Esophagus muscularis mucosa (tissue), 4 donors: Measurements from ENCODE around the gene CYSRT1. TPM values are rescaled to one million over a fixed set of nuclear protein-coding genes. Genes with fewer than 3 reads are reported as not detected.

Source experiments
- DNase-seq: peaks from one replicate; pipeline ENCODE4 v3.0.0-alpha.2; 2017; ENCODE audit errors: extremely low spot score
- H3K27ac ChIP-seq, 4 donors: fragments of 200-600 bp; sonication (generic); replicated peaks in 1 of 4; 1 replicate in 3 of 4; 2 replicates in 1 of 4; pipeline ENCODE4 v1.5.1; 2016 to 2019; ENCODE audit warnings: mild to moderate bottlenecking in 1 of 4
- H3K27me3 ChIP-seq, 4 donors: fragments of 200-600 bp; sonication (generic); one replicate each; pipeline versions ENCODE4 v1.5.1 to v1.6.0; 2016 to 2019
- H3K36me3 ChIP-seq, 4 donors: fragments of 200-600 bp; sonication (generic); one replicate each; pipeline ENCODE4 v1.5.1; 2016 to 2019
- H3K4me1 ChIP-seq, 4 donors: fragments of 200-600 bp; sonication (generic); one replicate each; pipeline ENCODE4 v1.5.1; 2016 to 2019
- H3K4me3 ChIP-seq, 4 donors: fragments of 200-600 bp; sonication (generic); 1 replicate in 2 of 4; 2 replicates in 2 of 4; pipeline ENCODE4 v1.5.1; 2016 to 2019; ENCODE audit warnings: mild to moderate bottlenecking in 4 of 4, moderate library complexity in 1 of 4
- H3K9me3 ChIP-seq, 4 donors: fragments of 200-600 bp; sonication (generic); 1 replicate in 3 of 4; 2 replicates in 1 of 4; pipeline ENCODE4 v1.5.1; 2016 to 2019
- CTCF ChIP-seq, 3 experiments: fragments of 200-600 bp in 2 of 3; fragments of 450-650 bp in 1 of 3; sonication (generic) in 2 of 3; IDR thresholded peaks; one replicate each; pipeline ENCODE4 v1.5.1; 2017 to 2019; ENCODE audit warnings: antibody characterized with exemption in 3 of 3, mild to moderate bottlenecking in 2 of 3, moderate library complexity in 1 of 3
- EP300 ChIP-seq: sonication (generic); formaldehyde crosslinking; IDR thresholded peaks from one replicate; pipeline ENCODE4 v1.6.1; 2017; ENCODE audit warnings: antibody characterized with exemption
- POLR2A ChIP-seq: fragments of 450-650 bp; IDR thresholded peaks from one replicate; pipeline ENCODE4 v1.6.1; 2017; ENCODE audit warnings: antibody characterized with exemption, moderate library complexity, mild to moderate bottlenecking, low read depth
- POLR2AphosphoS5 ChIP-seq, 2 donors: sonication (generic); formaldehyde crosslinking; IDR thresholded peaks; one replicate each; pipeline ENCODE4 v1.6.1; 2017; ENCODE audit warnings: antibody characterized with exemption in 2 of 2
- WGBS: methylation state at CpG from one replicate; pipeline ENCODE4 v1.1.5; 2018; 5-methylcytosine and 5-hydroxymethylcytosine counted together
- intact Hi-C: fragments of 100-400 bp; cut with DNase I; formaldehyde crosslinking; loops from one replicate; pipeline ENCODE4 v1.15.1; 2023
- total RNA-seq, 4 donors: library from RNA; depleted of rRNA; stranded (reverse); fragments of >200 nt; gene quantifications; one replicate each; pipeline versions ENCODE4 v1.1.0 to v1.2.1, GENCODE V29; 2016

CYSRT1 gene
- total RNA-seq, 4 donors from 2014 or later = 0.33 to 0.45 (median 0.40) TPM; not detected in 1

GRCh38 chr9:137273095-137273490, 48.1 kb downstream of the CYSRT1 start:
- TF ChIP-seq POLR2A (no peak), POLR2AphosphoS5 (IDR thresholded peaks at IDR 0.05) (no peak), EP300 (no peak), CTCF (IDR thresholded peaks at IDR 0.05) (no peak)
- no peak overlapping the region for H3K4me3 ChIP-seq
- H3K27ac ChIP-seq = no peak overlapping the region
- no peaks in the 10 kb centered on the region for H3K9me3 ChIP-seq
- H3K4me1 ChIP-seq = peaks cover 40 to 66% (median 46%) of the 10 kb centered on the region in 4 donors
- WGBS = 89% methylated on average over 5 of the region's 13 CpGs
- DNase-seq = no peak
- peaks cover 14 to 60% (median 35%) of the 10 kb centered on the region in 4 donors for H3K36me3 ChIP-seq
- peaks cover 0 to 39% (median 1%) of the 10 kb centered on the region in 4 donors for H3K27me3 ChIP-seq
- intact Hi-C loops = no loop called here

- Histone ChIP-seq H3K4me1 (peaks cover 39 to 59% (median 46%) of the 10 kb centered on the region in 4 donors), H3K4me3 (no peak overlapping the region), H3K36me3 (peaks cover 14 to 54% (median 34%) of the 10 kb centered on the region in 4 donors), H3K9me3 (no peaks in the 10 kb centered on the region), H3K27ac (no peak overlapping the region), H3K27me3 (peaks cover 0 to 46% (median 2%) of the 10 kb centered on the region in 4 donors)
- 70% methylated on average over 3 of the region's 15 CpGs for WGBS
- no peak for DNase-seq
- no peak for TF ChIP-seq POLR2A
- no peak for TF ChIP-seq CTCF (IDR thresholded peaks at IDR 0.05)
- no peak for TF ChIP-seq POLR2AphosphoS5 (IDR thresholded peaks at IDR 0.05)
- intact Hi-C loops = no loop called here
Observed at GRCh38 chr9:137273611-137274320, 48.8 kb downstream of the CYSRT1 start.

GRCh38 chr9:137275203-137275587, 50.2 kb downstream of the CYSRT1 start:
- Histone ChIP-seq H3K36me3 (peaks cover 14 to 51% (median 44%) of the 10 kb centered on the region in 4 donors), H3K4me1 (peaks cover 28 to 46% (median 37%) of the 10 kb centered on the region in 4 donors), H3K9me3 (no peaks in the 10 kb centered on the region), H3K27ac (no peak overlapping the region), H3K4me3 (no peak overlapping the region), H3K27me3 (peaks cover 0 to 60% (median 2%) of the 10 kb centered on the region in 4 donors)
- intact Hi-C loops = no loop called here
- 89% methylated on average over 10 of the region's 10 CpGs for WGBS
- DNase-seq = no peak
- no peak for TF ChIP-seq EP300
- no peak for TF ChIP-seq POLR2AphosphoS5 (IDR thresholded peaks at IDR 0.05)
- TF ChIP-seq POLR2A = no peak
- TF ChIP-seq CTCF (IDR thresholded peaks at IDR 0.05) = no peak

Other genes with a start within 250 kb of the CYSRT1 start
- 10 to 100 TPM; 10.4 to 77.9 (median 51.6) TPM for gene PTGDS, start 247.7 kb upstream of the CYSRT1 start, total RNA-seq
- under 1 TPM in 3 of 4 donors, not detected in 1; 0.11 to 0.42 (median 0.39) TPM for gene LCNL1, start 242.2 kb upstream of the CYSRT1 start, total RNA-seq
- gene PAXX, start 232.8 kb upstream of the CYSRT1 start, total RNA-seq = 10 to 100 TPM; 28.8 to 39.9 (median 37.8) TPM
- 1 to 10 TPM in 2 of 4 donors, not detected in 2; 1.4 to 2.5 TPM for gene CLIC3, start 228.6 kb upstream of the CYSRT1 start, total RNA-seq
- gene ABCA2, start 196.9 kb upstream of the CYSRT1 start, total RNA-seq = 10 to 100 TPM; 17.4 to 30.9 (median 21.6) TPM
- under 1 TPM in 2 of 4 donors, not detected in 2; 0.32 to 0.83 TPM for gene FUT7, start 193.1 kb upstream of the CYSRT1 start, total RNA-seq
- 100 to 1,000 TPM in 2 of 4 donors, 10 to 100 TPM in 2; 45.3 to 119 (median 91.5) TPM for gene NPDC1, start 179.0 kb upstream of the CYSRT1 start, total RNA-seq
- 1 to 10 TPM in 2 of 4 donors, under 1 TPM in 2; 0.42 to 1.2 (median 1.0) TPM for gene ENTPD2, start 171.1 kb upstream of the CYSRT1 start, total RNA-seq
- gene SAPCD2, start 154.6 kb upstream of the CYSRT1 start, total RNA-seq = under 1 TPM in 3 of 4 donors, not detected in 1; 0.17 to 0.40 (median 0.26) TPM
- 1 to 10 TPM; 3.6 to 5.8 (median 5.0) TPM for gene UAP1L1, start 147.7 kb upstream of the CYSRT1 start, total RNA-seq
- gene MAN1B1, start 138.2 kb upstream of the CYSRT1 start, total RNA-seq = 10 to 100 TPM; 22.4 to 36.6 (median 27.0) TPM
- gene DPP7, start 110.4 kb upstream of the CYSRT1 start, total RNA-seq = 100 to 1,000 TPM in 2 of 4 donors, 10 to 100 TPM in 2; 90.1 to 121 (median 104) TPM
- gene GRIN1, start 86.0 kb upstream of the CYSRT1 start, total RNA-seq = under 1 TPM in 3 of 4 donors, not detected in 1; 0.11 to 0.50 (median 0.19) TPM
- not detected for gene LRRC26, start 55.1 kb upstream of the CYSRT1 start, total RNA-seq
- gene TMEM210, start 53.1 kb upstream of the CYSRT1 start, total RNA-seq = not detected
- gene ANAPC2, start 36.6 kb upstream of the CYSRT1 start, total RNA-seq = 10 to 100 TPM; 18.7 to 28.7 (median 25.1) TPM
- gene SSNA1, start 36.5 kb upstream of the CYSRT1 start, total RNA-seq = 10 to 100 TPM; 58.2 to 99.5 (median 76.7) TPM
- 10 to 100 TPM in 1 of 4 donors, 1 to 10 TPM in 3; 4.1 to 12.6 (median 7.7) TPM for gene TPRN, start 24.4 kb upstream of the CYSRT1 start, total RNA-seq
- gene TMEM203, start 19.5 kb upstream of the CYSRT1 start, total RNA-seq = 10 to 100 TPM; 28.8 to 45.8 (median 34.8) TPM
- gene NDOR1, start 19.5 kb upstream of the CYSRT1 start, total RNA-seq = 10 to 100 TPM in 1 of 4 donors, 1 to 10 TPM in 3; 6.5 to 12.3 (median 8.0) TPM
- gene RNF208, start 2.9 kb upstream of the CYSRT1 start, total RNA-seq = 1 to 10 TPM; 1.2 to 4.2 (median 2.4) TPM
- not detected for gene RNF224, start 2.3 kb downstream of the CYSRT1 start, total RNA-seq
- not detected for gene SLC34A3, start 5.7 kb downstream of the CYSRT1 start, total RNA-seq
- gene TUBB4B, start 16.1 kb downstream of the CYSRT1 start, total RNA-seq = 100 to 1,000 TPM; 227 to 469 (median 304) TPM
- gene STPG3, start 26.1 kb downstream of the CYSRT1 start, total RNA-seq = not detected
- gene NELFB, start 30.2 kb downstream of the CYSRT1 start, total RNA-seq = 10 to 100 TPM; 26.6 to 73.2 (median 48.8) TPM
- gene TOR4A, start 52.6 kb downstream of the CYSRT1 start, total RNA-seq = 1 to 10 TPM; 5.0 to 9.2 (median 7.3) TPM
- 10 to 100 TPM in 1 of 4 donors, 1 to 10 TPM in 3; 2.9 to 10.3 (median 7.2) TPM for gene NRARP, start 77.1 kb downstream of the CYSRT1 start, total RNA-seq
- 10 to 100 TPM in 3 of 4 donors, 1 to 10 TPM in 1; 8.3 to 22.3 (median 14.2) TPM for gene EXD3, start 198.0 kb downstream of the CYSRT1 start, total RNA-seq
- 1 to 10 TPM; 2.1 to 4.0 (median 3.0) TPM for gene NOXA1, start 198.2 kb downstream of the CYSRT1 start, total RNA-seq
- not detected for gene ENTPD8, start 216.2 kb downstream of the CYSRT1 start, total RNA-seq
- gene NSMF, start 234.2 kb downstream of the CYSRT1 start, total RNA-seq = 10 to 100 TPM; 41.9 to 71.0 (median 58.9) TPM